HUES48 (cell line): ENCODE measurements around the gene PTGES3L.
A peak's percentile ranks its signal among the peaks of the same experiment; 100 is the strongest.
"Not testable (repeated sequence)": the region's sequence is repeated elsewhere in the genome, so short reads cannot be mapped to it uniquely, and the experiment has no call there.

Experiments
- H3K27ac ChIP-seq: one replicate; pipeline ENCODE4 v1.7.0; 2013; ENCODE audit warnings: low read depth, low read length, inconsistent platforms
- H3K27me3 ChIP-seq: 2 replicates; pipeline ENCODE4 v1.6.1; 2013; ENCODE audit warnings: mild to moderate bottlenecking, low read length; ENCODE audit not compliant: control insufficient read depth, insufficient read depth
- H3K36me3 ChIP-seq: 2 replicates; pipeline ENCODE4 v1.6.1; 2013; ENCODE audit warnings: low read length; ENCODE audit not compliant: control insufficient read depth, insufficient read depth
- H3K4me1 ChIP-seq: 2 replicates; pipeline ENCODE4 v1.6.1; 2013; ENCODE audit warnings: mild to moderate bottlenecking, low read length; ENCODE audit not compliant: control insufficient read depth, insufficient read depth
- H3K4me3 ChIP-seq: 2 replicates; pipeline ENCODE4 v1.5.1; 2013; ENCODE audit warnings: mild to moderate bottlenecking, low read depth, low read length
- H3K9ac ChIP-seq: 2 replicates; pipeline ENCODE4 v1.6.1; 2013; ENCODE audit warnings: mild to moderate bottlenecking, low read depth, low read length, moderate library complexity
- H3K9me3 ChIP-seq: 2 replicates; pipeline ENCODE4 v1.6.1; 2013; ENCODE audit warnings: low read length; ENCODE audit not compliant: control insufficient read depth, insufficient read depth

PTGES3L gene

GRCh38 chr17:42992872-42993271 is 13.0 kb upstream of the PTGES3L start:
- Histone ChIP-seq H3K9ac (no peak overlapping the region), H3K9me3 (no peaks in the 10 kb centered on the region), H3K27me3 (no peaks in the 10 kb centered on the region), H3K27ac (no peak overlapping the region), H3K36me3 (peaks cover 52% of the 10 kb centered on the region), H3K4me1 (peaks cover 6% of the 10 kb centered on the region; the same call in 1 of the 2 replicates), H3K4me3 (no peak overlapping the region)

GRCh38 chr17:42991471-42991870 is 11.6 kb upstream of the PTGES3L start:
- Histone ChIP-seq H3K36me3 (peaks cover 65% of the 10 kb centered on the region), H3K9ac (no peak overlapping the region), H3K4me3 (no peak overlapping the region), H3K4me1 (no peaks in the 10 kb centered on the region), H3K27me3 (no peaks in the 10 kb centered on the region), H3K27ac (no peak overlapping the region), H3K9me3 (no peaks in the 10 kb centered on the region)

- H3K36me3 ChIP-seq = peaks cover 67% of the 10 kb centered on the region
- no peak overlapping the region for H3K4me3 ChIP-seq
- no peak overlapping the region for H3K27ac ChIP-seq
- no peaks in the 10 kb centered on the region for H3K9me3 ChIP-seq
- H3K9ac ChIP-seq = no peak overlapping the region
- H3K4me1 ChIP-seq = no peaks in the 10 kb centered on the region
- no peaks in the 10 kb centered on the region for H3K27me3 ChIP-seq
Observed at GRCh38 chr17:42989726-42990652, 10.1 kb upstream of the PTGES3L start.

GRCh38 chr17:42989141-42989540 is 9.3 kb upstream of the PTGES3L start:
- H3K27me3 ChIP-seq = no peaks in the 10 kb centered on the region
- no peak overlapping the region for H3K4me3 ChIP-seq
- no peaks in the 10 kb centered on the region for H3K4me1 ChIP-seq
- H3K9ac ChIP-seq = no peak overlapping the region
- H3K9me3 ChIP-seq = no peaks in the 10 kb centered on the region
- peaks cover 70% of the 10 kb centered on the region for H3K36me3 ChIP-seq
- no peak overlapping the region for H3K27ac ChIP-seq

GRCh38 chr17:42985225-42985624 is 5.3 kb upstream of the PTGES3L start:
- Histone ChIP-seq H3K4me3 (no peak overlapping the region), H3K27ac (no peak overlapping the region), H3K36me3 (peaks cover 46% of the 10 kb centered on the region), H3K9ac (no peak overlapping the region), H3K27me3 (no peaks in the 10 kb centered on the region), H3K4me1 (0 out of 2 replicates have a peak, but pooled peaks cover 7% of the 10 kb centered on the region), H3K9me3 (no peaks in the 10 kb centered on the region)

- no peak overlapping the region for H3K9ac ChIP-seq
- 0 out of 2 replicates have a peak, but pooled peaks cover 7% of the 10 kb centered on the region for H3K4me1 ChIP-seq
- no peaks in the 10 kb centered on the region for H3K27me3 ChIP-seq
- no peak overlapping the region for H3K4me3 ChIP-seq
- H3K9me3 ChIP-seq = no peaks in the 10 kb centered on the region
- H3K27ac ChIP-seq = no peak overlapping the region
- H3K36me3 ChIP-seq = peaks cover 17% of the 10 kb centered on the region
Observed at GRCh38 chr17:42982266-42982665, 2.4 kb upstream of the PTGES3L start.

- H3K4me1 ChIP-seq = 0 out of 2 replicates have a peak, but pooled peaks cover 7% of the 10 kb centered on the region
- peak overlapping the region; percentile 77 for H3K9ac ChIP-seq
- peak overlapping the region; percentile 94 for H3K27ac ChIP-seq
Observed at GRCh38 chr17:42980766-42981397, 1.0 kb upstream of the PTGES3L start.

GRCh38 chr17:42980274-42980765 is 440 bp upstream of the PTGES3L start, which contains the start of gene RUNDC1:
Gene RUNDC1 (plus strand): TSS chr17:42980565. CDS start chr17:42980577, 12 bp downstream.
- peaks cover 10% of the 10 kb centered on the region; the same call in 1 of the 2 replicates for H3K36me3 ChIP-seq
- peak within 1 kb of the TSS; percentile 94 for H3K27ac ChIP-seq
- peak within 1 kb of the TSS; percentile 77 for H3K4me3 ChIP-seq
- no peaks in the 10 kb centered on the region for H3K9me3 ChIP-seq
- H3K9ac ChIP-seq = peak within 1 kb of the TSS; percentile 77
- H3K27me3 ChIP-seq = no peaks in the 10 kb centered on the region
- 0 out of 2 replicates have a peak, but pooled peaks cover 7% of the 10 kb centered on the region for H3K4me1 ChIP-seq

More at GRCh38 chr17:42980766-42981397, 1.0 kb upstream of the PTGES3L start:
- Histone ChIP-seq H3K9me3 (no peaks in the 10 kb centered on the region), H3K36me3 (peaks cover 10% of the 10 kb centered on the region; the same call in 1 of the 2 replicates), H3K27me3 (no peaks in the 10 kb centered on the region), H3K4me3 (peak overlapping the region; percentile 77)

- H3K9me3 ChIP-seq, H3K27ac ChIP-seq, H3K4me1 ChIP-seq, H3K9ac ChIP-seq, H3K36me3 ChIP-seq, H3K4me3 ChIP-seq, H3K27me3 ChIP-seq: not testable (repeated sequence)
Observed at GRCh38 chr17:42975701-42976100, 4.2 kb downstream of the PTGES3L start.

- no peaks in the 10 kb centered on the region for H3K4me1 ChIP-seq
- no peak overlapping the region for H3K4me3 ChIP-seq
- no peaks in the 10 kb centered on the region for H3K36me3 ChIP-seq
- no peaks in the 10 kb centered on the region for H3K9me3 ChIP-seq
- no peaks in the 10 kb centered on the region for H3K27me3 ChIP-seq
- H3K9ac ChIP-seq = no peak overlapping the region
- H3K27ac ChIP-seq = no peak overlapping the region
Observed at GRCh38 chr17:42975265-42975664, 4.6 kb downstream of the PTGES3L start.

GRCh38 chr17:42973323-42973722 is 6.6 kb downstream of the PTGES3L start:
- not testable (repeated sequence) for H3K9me3 ChIP-seq, H3K27me3 ChIP-seq, H3K36me3 ChIP-seq, H3K4me3 ChIP-seq, H3K27ac ChIP-seq, H3K4me1 ChIP-seq, H3K9ac ChIP-seq
